ENCODE data around the gene LPP. TPM values are rescaled to one million over a fixed set of nuclear protein-coding genes. Genes with fewer than 3 reads are reported as not detected.

Gene LPP
- total RNA-seq, 3 donors from 2014 or later (not counting 1 experiment from before 2014, with no cell fraction given): 137 to 163 (median 149) TPM

DNA sequence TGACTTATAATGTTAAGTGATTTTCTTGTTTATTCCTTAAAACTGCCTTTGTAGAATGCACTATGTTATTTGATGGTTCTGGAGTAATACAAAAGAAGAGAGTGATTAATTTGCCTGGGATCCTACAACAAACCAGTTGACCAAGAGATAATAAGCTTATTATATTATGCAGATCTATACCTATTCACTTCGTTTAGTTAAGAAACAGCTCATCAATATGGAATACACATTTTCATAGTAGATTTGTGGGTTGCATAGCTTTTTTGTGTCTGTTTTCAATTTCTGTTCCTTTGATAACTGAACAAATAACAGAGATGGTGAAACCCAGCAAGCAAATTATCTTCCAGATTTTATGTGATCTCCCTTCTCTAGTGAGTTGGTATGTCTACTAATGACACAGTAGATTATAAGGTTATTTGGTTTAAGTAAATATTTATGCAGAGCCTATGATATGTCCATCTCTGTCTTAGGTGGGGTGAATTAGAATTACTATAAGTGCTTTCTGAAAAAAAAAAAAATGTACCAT, 574.5 kb downstream of the LPP start:
- TF ChIP-seq CTCF (IDR thresholded peaks at IDR 0.05): no peak
- H3K27me3 Mint-ChIP-seq (ENCODE audit: low read depth in 2 of 2): no peaks in the 10 kb centered on the region

DNA sequence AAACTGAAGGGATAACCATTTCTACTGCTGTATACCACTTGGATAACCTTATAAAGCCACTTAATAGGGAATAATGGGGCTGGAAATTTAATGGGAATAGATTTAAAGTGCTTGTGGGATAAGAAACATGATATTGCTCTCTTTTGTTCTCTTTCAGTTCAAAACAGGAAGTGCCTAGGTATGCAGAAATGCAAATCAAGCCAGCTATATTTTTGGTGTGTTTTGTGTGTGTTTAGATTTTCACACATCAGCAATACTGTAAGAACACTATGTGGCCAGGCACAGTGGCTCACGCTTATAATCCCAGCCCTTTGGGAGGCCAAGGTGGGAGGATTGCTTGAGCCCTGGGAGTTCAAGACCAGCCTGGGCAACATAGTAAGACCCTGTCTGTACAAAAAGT, 575.5 kb downstream of the LPP start:
- no peaks in the 10 kb centered on the region for H3K27me3 Mint-ChIP-seq (ENCODE audit: low read depth in 2 of 2)
- H3K27ac Mint-ChIP-seq: peak overlapping the region; percentile 4 to 6
- intact Hi-C loops (cut with micrococcal nuclease): no loop called here
- H3K4me3 ChIP-seq (ENCODE audit: low read length): no peak overlapping the region
- peaks cover 3% of the 10 kb centered on the region for H3K36me3 ChIP-seq (ENCODE audit: control insufficient read depth, insufficient read depth, low read length)
- DNase-seq: no peak
- peaks cover 4% of the 10 kb centered on the region for H3K4me1 ChIP-seq (ENCODE audit: control insufficient read depth, insufficient read depth, low read length)
- H3K36me3 Mint-ChIP-seq: no peaks in the 10 kb centered on the region
- ATAC-seq: no peak
- H3K27me3 ChIP-seq (ENCODE audit: control insufficient read depth, insufficient read depth, low read length): no peaks in the 10 kb centered on the region
- no peak overlapping the region for H3K4me3 Mint-ChIP-seq
- peaks cover 19 to 27% of the 10 kb centered on the region in 2 donors for H3K4me1 Mint-ChIP-seq
- no peaks in the 10 kb centered on the region for H3K9me3 ChIP-seq (ENCODE audit: control insufficient read depth, insufficient read depth, low read length)
- H3K27ac ChIP-seq (ENCODE audit: low read length): no peak overlapping the region
- WGBS (ENCODE audit: insufficient coverage): 25% methylated on average over 1 of the region's 1 CpG
- no peak for TF ChIP-seq CTCF (IDR thresholded peaks at IDR 0.05)
- no peaks in the 10 kb centered on the region for H3K9me3 Mint-ChIP-seq

More for the DNA sequence above, 574.5 kb downstream of the LPP start:
- no CpG with 5 or more reads among the region's 1 CpG for WGBS (ENCODE audit: insufficient coverage)
- no peak overlapping the region for H3K27ac ChIP-seq (ENCODE audit: low read length)
- no peak for DNase-seq
- Mint-ChIP-seq H3K27ac (peak overlapping the region in 1 of 2 donors; percentile 6), H3K4me1 (peaks cover 15 to 25% of the 10 kb centered on the region in 2 donors), H3K4me3 (no peak overlapping the region), H3K36me3 (no peaks in the 10 kb centered on the region), H3K9me3 (no peaks in the 10 kb centered on the region)
- H3K4me3 ChIP-seq (ENCODE audit: low read length): no peak overlapping the region
- H3K36me3 ChIP-seq (ENCODE audit: control insufficient read depth, insufficient read depth, low read length): peaks cover 3% of the 10 kb centered on the region
- peaks cover 4% of the 10 kb centered on the region for H3K4me1 ChIP-seq (ENCODE audit: control insufficient read depth, insufficient read depth, low read length)
- H3K9me3 ChIP-seq (ENCODE audit: control insufficient read depth, insufficient read depth, low read length): no peaks in the 10 kb centered on the region
- ATAC-seq: no peak
- H3K27me3 ChIP-seq (ENCODE audit: control insufficient read depth, insufficient read depth, low read length): no peaks in the 10 kb centered on the region
- intact Hi-C loops (cut with micrococcal nuclease): no loop called here

- Histone ChIP-seq H3K27me3 (ENCODE audit: control insufficient read depth, insufficient read depth, low read length) (no peaks in the 10 kb centered on the region), H3K9me3 (ENCODE audit: control insufficient read depth, insufficient read depth, low read length) (no peaks in the 10 kb centered on the region), H3K4me3 (ENCODE audit: low read length) (no peak overlapping the region), H3K27ac (ENCODE audit: low read length) (no peak overlapping the region), H3K36me3 (ENCODE audit: control insufficient read depth, insufficient read depth, low read length) (peaks cover 3% of the 10 kb centered on the region), H3K4me1 (ENCODE audit: control insufficient read depth, insufficient read depth, low read length) (peaks cover 4% of the 10 kb centered on the region)
- no peak for TF ChIP-seq CTCF (IDR thresholded peaks at IDR 0.05)
- Mint-ChIP-seq H3K4me3 (no peak overlapping the region), H3K27me3 (ENCODE audit: low read depth in 2 of 2) (no peaks in the 10 kb centered on the region), H3K4me1 (peaks cover 9 to 11% of the 10 kb centered on the region in 2 donors), H3K36me3 (no peaks in the 10 kb centered on the region), H3K27ac (no peak overlapping the region), H3K9me3 (no peaks in the 10 kb centered on the region)
- ATAC-seq (no peak), DNase-seq (no peak)
- 100% methylated on average over 1 of the region's 1 CpG for WGBS (ENCODE audit: insufficient coverage)
- intact Hi-C loops (cut with micrococcal nuclease): no loop called here
Observed at GRCh38 chr3:188734395-188734794, 580.4 kb downstream of the LPP start.

DNA sequence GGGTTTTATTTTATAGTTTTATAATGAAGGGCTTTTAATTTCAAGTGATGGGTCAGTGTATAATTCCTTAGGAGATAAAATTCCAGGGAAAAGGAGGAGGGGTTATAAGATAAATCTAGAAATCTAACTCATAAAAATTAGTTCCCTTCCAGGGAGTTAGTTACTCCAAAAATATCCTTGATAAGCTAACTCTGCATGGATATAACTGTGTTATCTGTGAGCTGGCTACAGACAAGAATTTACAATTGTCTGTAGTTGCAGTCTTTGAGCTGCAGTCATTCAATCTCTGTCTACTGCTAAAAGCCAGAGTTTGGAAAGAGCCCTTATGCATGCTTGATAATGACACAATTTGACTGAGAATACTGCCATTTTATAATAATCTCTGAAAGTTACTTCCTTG, 585.6 kb downstream of the LPP start:
- Mint-ChIP-seq H3K9me3 (no peaks in the 10 kb centered on the region), H3K27me3 (ENCODE audit: low read depth in 2 of 2) (no peaks in the 10 kb centered on the region), H3K4me1 (peaks cover 0 to 4% of the 10 kb centered on the region in 2 donors), H3K27ac (no peak overlapping the region), H3K4me3 (no peak overlapping the region), H3K36me3 (no peaks in the 10 kb centered on the region)
- Histone ChIP-seq H3K36me3 (ENCODE audit: control insufficient read depth, insufficient read depth, low read length) (no peaks in the 10 kb centered on the region), H3K27me3 (ENCODE audit: control insufficient read depth, insufficient read depth, low read length) (no peaks in the 10 kb centered on the region), H3K4me1 (ENCODE audit: control insufficient read depth, insufficient read depth, low read length) (no peaks in the 10 kb centered on the region), H3K27ac (ENCODE audit: low read length) (no peak overlapping the region), H3K9me3 (ENCODE audit: control insufficient read depth, insufficient read depth, low read length) (no peaks in the 10 kb centered on the region), H3K4me3 (ENCODE audit: low read length) (no peak overlapping the region)
- no peak for ATAC-seq
- intact Hi-C loops (cut with micrococcal nuclease): no loop called here
- no peak for TF ChIP-seq CTCF (IDR thresholded peaks at IDR 0.05)
- DNase-seq: no peak
